Neutrophil (primary cell): ENCODE measurements around the gene SF3B6.

ENCODE experiments used
- H3K27ac ChIP-seq: fragments of 200-600 bp; sonication (generic); 2 replicates; pipeline ENCODE4 v1.5.1; 2016; ENCODE audit warnings: mild to moderate bottlenecking, moderate library complexity
- H3K27me3 ChIP-seq: fragments of 200-600 bp; sonication (generic); 2 replicates; pipeline ENCODE4 v1.6.0; 2016; ENCODE audit warnings: mild to moderate bottlenecking
- H3K36me3 ChIP-seq: fragments of 200-600 bp; sonication (generic); 2 replicates; pipeline ENCODE4 v1.5.1; 2017
- H3K4me1 ChIP-seq, 2 experiments: fragments of 200-600 bp in 1 of 2; sonication (generic) in 1 of 2; 1 replicate in 1 of 2; 2 replicates in 1 of 2; pipeline versions ENCODE4 v1.5.1 to v1.6.1; 2013 to 2016; ENCODE audit warnings: low read depth in 1 of 2, low read length in 1 of 2, mild to moderate bottlenecking in 1 of 2, moderate library complexity in 1 of 2; ENCODE audit not compliant: control insufficient read depth in 1 of 2, insufficient read depth in 1 of 2
- H3K4me3 ChIP-seq, 2 experiments: fragments of 200-600 bp in 1 of 2; sonication (generic) in 1 of 2; 1 replicate in 1 of 2; 2 replicates in 1 of 2; pipeline ENCODE4 v1.5.1; 2013 to 2016; ENCODE audit warnings: low read depth in 1 of 2, low read length in 1 of 2, mild to moderate bottlenecking in 1 of 2, moderate library complexity in 1 of 2
- H3K9me3 ChIP-seq: fragments of 200-600 bp; sonication (generic); 2 replicates; pipeline ENCODE4 v1.5.1; 2016
- TF ChIP-seq, protein P1 (sequence below): fragments of 200-600 bp; sonication (generic); IDR thresholded peaks from 2 replicates; pipeline ENCODE4 v1.5.1; 2016; ENCODE audit warnings: antibody characterized with exemption

Gene SF3B6

DNA sequence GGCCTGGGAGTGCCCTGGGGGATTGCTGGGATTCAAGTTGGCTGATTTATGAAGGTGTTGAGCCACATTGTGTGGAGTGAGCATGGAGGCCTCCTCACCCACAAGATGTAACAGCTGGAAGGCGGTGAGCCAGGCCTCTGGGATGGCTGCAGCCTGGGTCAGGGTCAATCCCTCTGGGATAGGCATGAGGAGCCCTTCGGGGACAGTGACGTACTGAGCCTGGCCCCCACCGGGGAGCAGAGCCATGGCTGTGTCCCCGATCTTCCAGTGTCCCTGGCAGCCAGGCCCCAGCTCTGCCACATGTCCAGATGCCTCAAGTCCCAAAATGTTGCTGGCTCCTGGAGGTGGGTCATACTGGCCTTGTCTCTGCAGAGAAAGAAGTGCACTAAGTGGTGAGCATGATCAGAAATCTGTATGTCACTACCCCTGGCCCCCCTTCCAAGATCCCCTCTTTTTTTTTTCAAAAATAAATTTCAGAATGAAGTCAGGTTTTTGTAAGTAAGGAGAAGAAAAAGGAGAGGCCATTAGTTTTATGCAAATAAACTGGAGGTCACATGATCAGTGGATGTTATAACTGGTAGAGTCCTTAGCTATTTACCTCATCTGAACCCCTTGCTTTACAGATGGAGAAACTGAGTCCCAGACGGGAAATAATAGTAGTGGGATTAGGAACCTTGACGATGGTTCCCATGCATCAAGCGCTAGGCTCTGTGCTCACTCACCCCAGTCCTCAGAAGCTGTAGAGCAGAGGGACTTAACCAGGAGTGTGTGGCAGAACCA is 6.9 kb upstream of the SF3B6 start:
- Histone ChIP-seq H3K27me3 (no peaks in the 10 kb centered on the region), H3K27ac (peak overlapping the region; percentile 81), H3K36me3 (peaks cover 22% of the 10 kb centered on the region), H3K9me3 (no peaks in the 10 kb centered on the region), H3K4me1 (peaks cover 66 to 67% of the 10 kb centered on the region in 2 experiments), H3K4me3 (peak overlapping the region; percentile 77 to 83)
- TF ChIP-seq, protein P1, sequence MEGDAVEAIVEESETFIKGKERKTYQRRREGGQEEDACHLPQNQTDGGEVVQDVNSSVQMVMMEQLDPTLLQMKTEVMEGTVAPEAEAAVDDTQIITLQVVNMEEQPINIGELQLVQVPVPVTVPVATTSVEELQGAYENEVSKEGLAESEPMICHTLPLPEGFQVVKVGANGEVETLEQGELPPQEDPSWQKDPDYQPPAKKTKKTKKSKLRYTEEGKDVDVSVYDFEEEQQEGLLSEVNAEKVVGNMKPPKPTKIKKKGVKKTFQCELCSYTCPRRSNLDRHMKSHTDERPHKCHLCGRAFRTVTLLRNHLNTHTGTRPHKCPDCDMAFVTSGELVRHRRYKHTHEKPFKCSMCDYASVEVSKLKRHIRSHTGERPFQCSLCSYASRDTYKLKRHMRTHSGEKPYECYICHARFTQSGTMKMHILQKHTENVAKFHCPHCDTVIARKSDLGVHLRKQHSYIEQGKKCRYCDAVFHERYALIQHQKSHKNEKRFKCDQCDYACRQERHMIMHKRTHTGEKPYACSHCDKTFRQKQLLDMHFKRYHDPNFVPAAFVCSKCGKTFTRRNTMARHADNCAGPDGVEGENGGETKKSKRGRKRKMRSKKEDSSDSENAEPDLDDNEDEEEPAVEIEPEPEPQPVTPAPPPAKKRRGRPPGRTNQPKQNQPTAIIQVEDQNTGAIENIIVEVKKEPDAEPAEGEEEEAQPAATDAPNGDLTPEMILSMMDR = no peak

DNA sequence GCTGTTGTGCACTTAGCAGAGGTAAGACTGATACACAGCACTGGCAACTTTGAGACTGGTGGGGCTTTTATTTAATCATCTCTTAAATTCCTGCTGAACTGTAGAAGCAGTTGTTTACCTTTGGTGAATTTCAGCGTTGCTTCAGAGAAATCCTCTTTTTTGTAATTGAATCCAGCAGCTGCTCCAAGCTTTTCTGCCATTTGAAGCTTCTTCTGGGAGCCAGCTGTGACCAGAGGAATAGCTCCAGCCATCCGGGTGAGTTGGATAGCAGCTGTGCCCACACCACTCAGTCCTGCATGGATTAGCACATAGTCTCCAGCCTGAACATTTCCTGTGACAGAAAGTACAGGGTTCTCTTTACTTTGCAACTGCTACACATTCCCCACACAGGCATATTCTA is 4.6 kb upstream of the SF3B6 start:
- no peaks in the 10 kb centered on the region for H3K9me3 ChIP-seq
- no peaks in the 10 kb centered on the region for H3K27me3 ChIP-seq
- peak overlapping the region; percentile 81 for H3K27ac ChIP-seq
- TF ChIP-seq, protein P1 = no peak
- no peak overlapping the region for H3K4me3 ChIP-seq
- H3K36me3 ChIP-seq = peaks cover 14% of the 10 kb centered on the region
- peaks cover 76 to 77% of the 10 kb centered on the region in 2 experiments for H3K4me1 ChIP-seq

- no peaks in the 10 kb centered on the region for H3K27me3 ChIP-seq
- H3K4me3 ChIP-seq = peak overlapping the region; percentile 84 to 100
- H3K9me3 ChIP-seq = no peaks in the 10 kb centered on the region
- TF ChIP-seq, protein P1 = no peak
- peak overlapping the region; percentile 95 for H3K27ac ChIP-seq
- H3K36me3 ChIP-seq = peaks cover 32% of the 10 kb centered on the region
- H3K4me1 ChIP-seq = peaks cover 59 to 64% of the 10 kb centered on the region in 2 experiments
Observed at GRCh38 chr2:24077879-24078278, 1.8 kb upstream of the SF3B6 start.

DNA sequence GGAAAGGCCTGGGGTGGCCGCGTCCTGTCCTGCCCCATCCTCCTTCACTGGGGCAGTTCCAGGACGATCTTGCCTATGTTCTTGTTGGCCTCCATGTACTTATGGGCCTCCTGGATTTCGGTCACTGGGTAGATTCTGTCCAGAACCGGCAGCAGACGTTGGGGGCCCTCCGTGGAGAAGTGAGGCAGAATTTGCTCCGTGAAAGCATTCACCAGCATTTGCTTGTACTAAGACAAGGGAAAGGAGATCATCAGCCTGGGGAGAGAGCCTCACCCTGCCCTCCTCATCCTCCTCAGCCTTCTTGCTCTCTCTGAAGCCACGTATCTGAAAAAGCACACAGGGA is 1.4 kb upstream of the SF3B6 start:
- peak overlapping the region; percentile 84 to 100 for H3K4me3 ChIP-seq
- TF ChIP-seq, protein P1 = no peak
- peak overlapping the region; percentile 95 for H3K27ac ChIP-seq
- peaks cover 56 to 60% of the 10 kb centered on the region in 2 experiments for H3K4me1 ChIP-seq
- no peaks in the 10 kb centered on the region for H3K9me3 ChIP-seq
- H3K27me3 ChIP-seq = no peaks in the 10 kb centered on the region
- H3K36me3 ChIP-seq = peaks cover 32% of the 10 kb centered on the region

DNA sequence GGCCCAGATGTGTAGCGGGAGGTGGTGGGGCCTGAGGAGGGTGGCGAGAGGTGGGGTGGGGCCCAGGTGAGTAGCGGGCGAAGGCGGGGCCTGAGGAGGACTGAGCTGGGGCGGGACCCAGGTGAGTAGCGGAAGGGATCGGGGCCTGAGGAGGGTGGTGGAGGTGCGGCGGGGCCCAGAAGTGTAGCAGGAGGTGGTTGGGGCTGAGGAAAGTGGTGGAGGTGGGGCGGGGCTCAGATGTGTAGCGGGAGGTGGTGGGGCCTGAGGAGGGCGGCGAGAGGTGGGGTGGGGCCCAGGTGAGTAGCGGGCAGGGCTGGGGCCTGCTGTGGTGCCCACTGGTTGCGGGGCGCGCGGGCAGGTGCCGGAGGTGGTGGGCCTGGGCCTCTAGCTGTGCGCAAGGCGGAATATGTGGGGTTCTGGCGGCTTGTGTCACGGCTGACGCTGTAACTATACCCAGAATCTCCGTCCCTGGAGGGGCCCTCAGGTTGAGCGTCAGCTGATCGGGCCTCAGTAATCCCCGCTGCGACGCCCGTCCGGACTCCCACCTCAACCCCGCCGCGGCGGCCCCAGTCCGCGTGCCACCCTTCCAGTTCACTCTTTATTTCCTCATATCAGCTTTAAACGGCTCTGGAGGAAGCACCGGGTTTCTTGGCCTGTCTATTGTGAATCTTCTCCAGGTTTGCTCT is 866 bp upstream of the SF3B6 start:
- TF ChIP-seq, protein P1 = no peak
- H3K4me1 ChIP-seq = peaks cover 51 to 55% of the 10 kb centered on the region in 2 experiments
- H3K27me3 ChIP-seq = no peaks in the 10 kb centered on the region
- H3K4me3 ChIP-seq = peak overlapping the region; percentile 84 to 100
- H3K27ac ChIP-seq = peak overlapping the region; percentile 95
- peaks cover 37% of the 10 kb centered on the region for H3K36me3 ChIP-seq
- H3K9me3 ChIP-seq = no peaks in the 10 kb centered on the region
